Measurements from ENCODE around the gene CUL9. TPM values are rescaled to one million over a fixed set of nuclear protein-coding genes. Genes with fewer than 3 reads are reported as not detected.

The CUL9 gene
- total and polyA plus RNA-seq, 2 experiments from 2014 or later: 2.6 to 11.3 TPM

DNA sequence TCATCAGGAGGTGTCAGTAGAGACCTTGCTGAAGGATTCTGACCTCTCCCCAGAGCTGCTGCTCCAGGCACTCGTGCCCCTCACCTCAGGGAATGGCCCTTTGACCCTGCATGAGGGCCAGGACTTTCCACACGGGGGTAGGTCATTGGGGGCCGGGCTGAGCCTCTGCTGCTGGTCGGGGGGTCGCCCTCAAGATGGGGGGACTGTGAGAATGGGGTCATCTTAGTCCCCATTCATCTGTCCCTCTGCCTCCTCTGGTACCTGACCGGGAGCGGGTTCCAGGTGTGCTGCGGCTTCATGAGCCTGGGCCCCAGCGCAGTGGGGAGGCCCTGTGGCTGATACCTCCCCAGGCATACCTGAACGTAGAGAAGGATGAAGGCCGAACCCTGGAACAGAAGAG is 31.4 kb downstream of the CUL9 start (continued):
- TF ChIP-seq, protein P1, sequence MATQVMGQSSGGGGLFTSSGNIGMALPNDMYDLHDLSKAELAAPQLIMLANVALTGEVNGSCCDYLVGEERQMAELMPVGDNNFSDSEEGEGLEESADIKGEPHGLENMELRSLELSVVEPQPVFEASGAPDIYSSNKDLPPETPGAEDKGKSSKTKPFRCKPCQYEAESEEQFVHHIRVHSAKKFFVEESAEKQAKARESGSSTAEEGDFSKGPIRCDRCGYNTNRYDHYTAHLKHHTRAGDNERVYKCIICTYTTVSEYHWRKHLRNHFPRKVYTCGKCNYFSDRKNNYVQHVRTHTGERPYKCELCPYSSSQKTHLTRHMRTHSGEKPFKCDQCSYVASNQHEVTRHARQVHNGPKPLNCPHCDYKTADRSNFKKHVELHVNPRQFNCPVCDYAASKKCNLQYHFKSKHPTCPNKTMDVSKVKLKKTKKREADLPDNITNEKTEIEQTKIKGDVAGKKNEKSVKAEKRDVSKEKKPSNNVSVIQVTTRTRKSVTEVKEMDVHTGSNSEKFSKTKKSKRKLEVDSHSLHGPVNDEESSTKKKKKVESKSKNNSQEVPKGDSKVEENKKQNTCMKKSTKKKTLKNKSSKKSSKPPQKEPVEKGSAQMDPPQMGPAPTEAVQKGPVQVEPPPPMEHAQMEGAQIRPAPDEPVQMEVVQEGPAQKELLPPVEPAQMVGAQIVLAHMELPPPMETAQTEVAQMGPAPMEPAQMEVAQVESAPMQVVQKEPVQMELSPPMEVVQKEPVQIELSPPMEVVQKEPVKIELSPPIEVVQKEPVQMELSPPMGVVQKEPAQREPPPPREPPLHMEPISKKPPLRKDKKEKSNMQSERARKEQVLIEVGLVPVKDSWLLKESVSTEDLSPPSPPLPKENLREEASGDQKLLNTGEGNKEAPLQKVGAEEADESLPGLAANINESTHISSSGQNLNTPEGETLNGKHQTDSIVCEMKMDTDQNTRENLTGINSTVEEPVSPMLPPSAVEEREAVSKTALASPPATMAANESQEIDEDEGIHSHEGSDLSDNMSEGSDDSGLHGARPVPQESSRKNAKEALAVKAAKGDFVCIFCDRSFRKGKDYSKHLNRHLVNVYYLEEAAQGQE (IDR thresholded peaks at IDR 0.05; ENCODE audit: unreplicated experiment): no peak
- TF ChIP-seq EZH2 (IDR thresholded peaks at IDR 0.05; ENCODE audit: low read depth, unreplicated experiment) (no peak), JUNB (IDR thresholded peaks at IDR 0.05; ENCODE audit: unreplicated experiment) (no peak), CREB1 (CRISPR knock-in tag; IDR thresholded peaks at IDR 0.05; ENCODE audit: low read depth) (no peak)

DNA sequence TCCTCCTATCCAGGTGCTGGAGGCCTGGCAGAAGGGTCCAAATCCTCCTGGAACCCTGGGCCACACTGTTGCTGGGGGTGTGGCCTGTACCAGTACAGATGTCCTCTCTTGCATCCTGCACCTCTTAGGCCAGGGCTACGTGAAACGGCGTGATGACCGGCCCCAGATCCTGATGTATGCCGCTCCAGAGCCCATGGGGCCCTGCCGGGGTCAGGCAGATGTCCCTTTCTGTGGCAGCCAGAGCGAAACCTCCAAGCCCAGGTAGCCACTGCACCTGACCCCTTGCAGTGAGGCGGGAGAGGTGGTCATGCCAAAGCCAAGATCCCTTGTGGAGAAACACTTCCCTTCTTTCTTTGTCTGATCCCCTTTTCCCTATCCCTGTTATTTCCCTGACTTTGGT is 33.1 kb downstream of the CUL9 start:
- Histone ChIP-seq H3K4me3 (no peak overlapping the region), H4K20me1 (replicated peaks; ENCODE audit: insufficient read depth) (no peaks in the 10 kb centered on the region), H2AFZ (no peak overlapping the region), H3K36me3 (ENCODE audit: insufficient read depth) (no peaks in the 10 kb centered on the region), H3K4me1 (ENCODE audit: insufficient read depth) (peaks cover 4% of the 10 kb centered on the region; the same call in 1 of the 2 replicates), H3K4me2 (no peak overlapping the region), H3K27me3 (ENCODE audit: insufficient read depth) (no peaks in the 10 kb centered on the region), H3K27ac (ENCODE audit: low read depth) (no peak overlapping the region), H3K9me2 (ENCODE audit: insufficient read depth) (no peaks in the 10 kb centered on the region), H3F3A (replicated peaks; ENCODE audit: low read depth) (no peaks in the 10 kb centered on the region), H3K79me2 (replicated peaks; ENCODE audit: insufficient read depth) (no peaks in the 10 kb centered on the region)
- ATAC-seq (no peak), DNase-seq (ENCODE audit: low spot score) (no peak)
- TF ChIP-seq, protein P2, sequence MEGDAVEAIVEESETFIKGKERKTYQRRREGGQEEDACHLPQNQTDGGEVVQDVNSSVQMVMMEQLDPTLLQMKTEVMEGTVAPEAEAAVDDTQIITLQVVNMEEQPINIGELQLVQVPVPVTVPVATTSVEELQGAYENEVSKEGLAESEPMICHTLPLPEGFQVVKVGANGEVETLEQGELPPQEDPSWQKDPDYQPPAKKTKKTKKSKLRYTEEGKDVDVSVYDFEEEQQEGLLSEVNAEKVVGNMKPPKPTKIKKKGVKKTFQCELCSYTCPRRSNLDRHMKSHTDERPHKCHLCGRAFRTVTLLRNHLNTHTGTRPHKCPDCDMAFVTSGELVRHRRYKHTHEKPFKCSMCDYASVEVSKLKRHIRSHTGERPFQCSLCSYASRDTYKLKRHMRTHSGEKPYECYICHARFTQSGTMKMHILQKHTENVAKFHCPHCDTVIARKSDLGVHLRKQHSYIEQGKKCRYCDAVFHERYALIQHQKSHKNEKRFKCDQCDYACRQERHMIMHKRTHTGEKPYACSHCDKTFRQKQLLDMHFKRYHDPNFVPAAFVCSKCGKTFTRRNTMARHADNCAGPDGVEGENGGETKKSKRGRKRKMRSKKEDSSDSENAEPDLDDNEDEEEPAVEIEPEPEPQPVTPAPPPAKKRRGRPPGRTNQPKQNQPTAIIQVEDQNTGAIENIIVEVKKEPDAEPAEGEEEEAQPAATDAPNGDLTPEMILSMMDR (conservative IDR thresholded peaks at IDR 0.05; ENCODE audit: low read depth in 2 of 2): no peak
- TF ChIP-seq, protein P1 (IDR thresholded peaks at IDR 0.05; ENCODE audit: unreplicated experiment): no peak
- TF ChIP-seq CREB1 (CRISPR knock-in tag; IDR thresholded peaks at IDR 0.05; ENCODE audit: low read depth) (no peak), ZNF114 (CRISPR knock-in tag; IDR thresholded peaks at IDR 0.05) (no peak), EZH2 (IDR thresholded peaks at IDR 0.05; ENCODE audit: low read depth, unreplicated experiment) (no peak), NANOG (IDR thresholded peaks at IDR 0.05; ENCODE audit: borderline replicate concordance) (no peak)
- H3K4me1 Mint-ChIP-seq: peaks cover 7% of the 10 kb centered on the region
- peaks cover 12% of the 10 kb centered on the region for H3K27me3 Mint-ChIP-seq (ENCODE audit: insufficient read depth, low read depth, poor library complexity)
- H3K36me3 Mint-ChIP-seq (ENCODE audit: low read depth): no peaks in the 10 kb centered on the region; the same call in 2 of the 3 replicates
- no peaks in the 10 kb centered on the region for H3K9me3 Mint-ChIP-seq
- H3K27ac Mint-ChIP-seq: no peak overlapping the region
- no peak overlapping the region for H3K4me3 Mint-ChIP-seq
